ENCODE measurements around the gene ENOX1.

GRCh38 chr13:43731296-43731695 lies 55.5 kb downstream of the ENOX1 start:
- TF ChIP-seq CTCF (IDR thresholded peaks at IDR 0.05) (no peak), EZH2phosphoT487 (IDR thresholded peaks at IDR 0.05) (no peak), EZH2 (IDR thresholded peaks at IDR 0.05) (no peak)
